Hematopoietic multipotent progenitor cell treated with erythropoietin and hydrocortisone succinate and interleukin-3 and kit ligand, for 17 days (in vitro differentiated cells): ENCODE measurements around the gene PLEKHG3.

Experiments used
- DNase-seq: peaks from one replicate; pipeline ENCODE4 v3.0.0-alpha.2; 2015; ENCODE audit warnings: low spot score

Gene PLEKHG3

GRCh38 chr14:64784006-64784405, 79.8 kb downstream of the PLEKHG3 start:
- no peak for DNase-seq

- no peak for DNase-seq
These were observed 82.3 kb downstream of the PLEKHG3 start for GRCh38 chr14:64786296-64787149.

GRCh38 chr14:64787619-64788018, 83.4 kb downstream of the PLEKHG3 start:
- DNase-seq: no peak

GRCh38 chr14:64788706-64789105, 84.5 kb downstream of the PLEKHG3 start:
- no peak for DNase-seq

- no peak for DNase-seq
These were observed 85.5 kb downstream of the PLEKHG3 start for GRCh38 chr14:64789696-64790095.

GRCh38 chr14:64790478-64790877, 86.3 kb downstream of the PLEKHG3 start:
- DNase-seq: no peak

- DNase-seq: no peak
These were observed 88.0 kb downstream of the PLEKHG3 start for GRCh38 chr14:64792231-64792630.

- no peak for DNase-seq
These were observed 88.8 kb downstream of the PLEKHG3 start for GRCh38 chr14:64792871-64793560.

GRCh38 chr14:64795211-64795610, 91.0 kb downstream of the PLEKHG3 start:
- DNase-seq: no peak

GRCh38 chr14:64795921-64796320, 91.7 kb downstream of the PLEKHG3 start:
- no peak for DNase-seq

GRCh38 chr14:64796369-64796768, 92.1 kb downstream of the PLEKHG3 start:
- DNase-seq: no peak

- no peak for DNase-seq
These were observed 95.3 kb downstream of the PLEKHG3 start for GRCh38 chr14:64799555-64799954.
